HS-5 (cell line): ENCODE data around the gene ASCC1.
"Not testable (repeated sequence)": the region's sequence is repeated elsewhere in the genome, so short reads cannot be mapped to it uniquely, and the experiment has no call there.

Experiments used
- DNase-seq: peaks from one replicate; pipeline ENCODE4 v3.0.0-alpha.2; 2012; ENCODE audit warnings: low read depth

ASCC1 gene

GRCh38 chr10:72170263-72170662 is 45.8 kb downstream of the ASCC1 start:
- DNase-seq, result no peak

- no peak for DNase-seq
These were observed 49.0 kb downstream of the ASCC1 start for GRCh38 chr10:72167118-72167517.

- no peak for DNase-seq
These were observed 51.5 kb downstream of the ASCC1 start for GRCh38 chr10:72164617-72165016.

GRCh38 chr10:72162978-72163377 is 53.1 kb downstream of the ASCC1 start:
- peak; percentile 14 for DNase-seq

- DNase-seq, result no peak
These were observed 57.9 kb downstream of the ASCC1 start for GRCh38 chr10:72158176-72158575.

GRCh38 chr10:72156223-72156622 is 59.9 kb downstream of the ASCC1 start:
- DNase-seq, result no peak

GRCh38 chr10:72152286-72152685 is 63.8 kb downstream of the ASCC1 start:
- no peak for DNase-seq

- DNase-seq, result not testable (repeated sequence)
These were observed 65.2 kb downstream of the ASCC1 start for GRCh38 chr10:72150746-72151478.

GRCh38 chr10:72147324-72147584 is 68.8 kb downstream of the ASCC1 start:
- not testable (repeated sequence) for DNase-seq

GRCh38 chr10:72146559-72147323 is 69.3 kb downstream of the ASCC1 start:
- DNase-seq, result no peak

GRCh38 chr10:72146071-72146470 is 70.0 kb downstream of the ASCC1 start:
- no peak for DNase-seq

- no peak for DNase-seq
These were observed 70.4 kb downstream of the ASCC1 start for GRCh38 chr10:72145657-72146056.

- no peak for DNase-seq
These were observed 75.2 kb downstream of the ASCC1 start for GRCh38 chr10:72140850-72141249.

- DNase-seq, result no peak
These were observed 75.9 kb downstream of the ASCC1 start for GRCh38 chr10:72140174-72140573.

- no peak for DNase-seq
These were observed 78.5 kb downstream of the ASCC1 start for GRCh38 chr10:72137583-72137982.

- DNase-seq, result not testable (repeated sequence)
These were observed 79.9 kb downstream of the ASCC1 start for GRCh38 chr10:72136225-72136624.

- no peak for DNase-seq
These were observed 81.0 kb downstream of the ASCC1 start for GRCh38 chr10:72134785-72135767.

GRCh38 chr10:72133517-72133916 is 82.6 kb downstream of the ASCC1 start:
- DNase-seq, result peak; percentile 32

GRCh38 chr10:72132854-72133253 is 83.2 kb downstream of the ASCC1 start:
- no peak for DNase-seq

GRCh38 chr10:72127571-72127970 is 88.5 kb downstream of the ASCC1 start:
- DNase-seq, result no peak

- DNase-seq, result no peak
These were observed 89.2 kb downstream of the ASCC1 start for GRCh38 chr10:72126872-72127232.

GRCh38 chr10:72126184-72126871 is 89.7 kb downstream of the ASCC1 start:
- DNase-seq, result no peak
